Mesenchymal stem cell (in vitro differentiated cells and primary cell): ENCODE data around the gene SAMD4A.

ENCODE experiments used
- DNase-seq: peaks from one replicate; pipeline ENCODE4 v3.0.0-alpha.2; 2013
- H2AFZ ChIP-seq: one replicate; pipeline ENCODE4 v1.6.1; 2013; ENCODE audit warnings: low read depth, mild to moderate bottlenecking, control low read depth, inconsistent platforms, low read length, moderate library complexity
- H2AK5ac ChIP-seq: 2 replicates; pipeline ENCODE4 v1.6.1; 2013; ENCODE audit warnings: low read length, moderate library complexity, mild to moderate bottlenecking, inconsistent platforms; ENCODE audit not compliant: severe bottlenecking
- H2BK120ac ChIP-seq: one replicate; pipeline ENCODE4 v1.6.1; 2013; ENCODE audit warnings: low read depth, mild to moderate bottlenecking, inconsistent platforms, low read length, moderate library complexity
- H2BK12ac ChIP-seq, 2 experiments: one replicate each; pipeline ENCODE4 v1.6.1; 2013; ENCODE audit warnings: inconsistent platforms in 2 of 2, low read length in 2 of 2, mild to moderate bottlenecking in 2 of 2, moderate library complexity in 2 of 2, control low read depth in 1 of 2
- H2BK15ac ChIP-seq: one replicate; pipeline ENCODE4 v1.6.1; 2013; ENCODE audit warnings: mild to moderate bottlenecking, low read depth, inconsistent platforms; ENCODE audit not compliant: poor library complexity, severe bottlenecking
- H2BK5ac ChIP-seq: 2 replicates; pipeline ENCODE4 v1.6.1; 2013; ENCODE audit warnings: low read depth, mild to moderate bottlenecking, low read length, control low read depth, inconsistent platforms; ENCODE audit not compliant: poor library complexity, severe bottlenecking
- H3K14ac ChIP-seq, 2 experiments: one replicate each; pipeline ENCODE4 v1.6.1; 2013; ENCODE audit warnings: inconsistent platforms in 2 of 2, low read length in 2 of 2, control low read depth in 1 of 2, mild to moderate bottlenecking in 1 of 2, moderate library complexity in 1 of 2
- H3K18ac ChIP-seq, 2 experiments: one replicate each; pipeline ENCODE4 v1.6.1; 2013; ENCODE audit warnings: inconsistent platforms in 2 of 2, low read length in 2 of 2, control low read depth in 1 of 2, low read depth in 1 of 2, mild to moderate bottlenecking in 1 of 2
- H3K23ac ChIP-seq, 2 experiments: one replicate each; pipeline ENCODE4 v1.6.1; 2013; ENCODE audit warnings: inconsistent platforms in 2 of 2, low read length in 2 of 2, mild to moderate bottlenecking in 2 of 2, moderate library complexity in 2 of 2, control low read depth in 1 of 2
- H3K27ac ChIP-seq: 2 replicates; pipeline ENCODE4 v1.5.1; 2013; ENCODE audit warnings: mild to moderate bottlenecking, moderate library complexity, low read length, control low read depth, inconsistent platforms; ENCODE audit not compliant: poor library complexity, severe bottlenecking
- H3K27me3 ChIP-seq, 2 experiments: 2 replicates each; pipeline versions ENCODE4 v1.6.1 to v1.7.0; 2013; ENCODE audit warnings: low read length in 2 of 2, mild to moderate bottlenecking in 2 of 2, moderate library complexity in 2 of 2, control low read depth in 1 of 2, inconsistent platforms in 1 of 2; ENCODE audit not compliant: control insufficient read depth in 1 of 2, insufficient read depth in 1 of 2
- H3K36me3 ChIP-seq, 2 experiments: 2 replicates each; pipeline versions ENCODE4 v1.6.1 to v1.7.0; 2013; ENCODE audit warnings: low read length in 2 of 2, control low read depth in 1 of 2, inconsistent platforms in 1 of 2, low read depth in 1 of 2, mild to moderate bottlenecking in 1 of 2; ENCODE audit not compliant: insufficient read depth in 2 of 2, control insufficient read depth in 1 of 2
- H3K4ac ChIP-seq, 2 experiments: one replicate each; pipeline ENCODE4 v1.6.1; 2013; ENCODE audit warnings: inconsistent platforms in 2 of 2, low read length in 2 of 2, mild to moderate bottlenecking in 2 of 2, moderate library complexity in 2 of 2, control low read depth in 1 of 2, low read depth in 1 of 2
- H3K4me1 ChIP-seq: 2 replicates; pipeline ENCODE4 v1.6.1; 2013; ENCODE audit warnings: low read depth, low read length, control low read depth; ENCODE audit not compliant: control insufficient read depth, insufficient read depth
- H3K4me2 ChIP-seq: 2 replicates; pipeline ENCODE4 v1.6.1; 2013; ENCODE audit warnings: low read length, mild to moderate bottlenecking, inconsistent platforms; ENCODE audit not compliant: poor library complexity, severe bottlenecking
- H3K4me3 ChIP-seq, 2 experiments: 2 replicates each; pipeline versions ENCODE4 v1.5.1 to v1.7.0; 2013; ENCODE audit warnings: low read length in 2 of 2, mild to moderate bottlenecking in 2 of 2, control low read depth in 1 of 2, low read depth in 1 of 2; ENCODE audit not compliant: insufficient read depth in 1 of 2
- H3K79me1 ChIP-seq: replicated peaks from 2 replicates; pipeline ENCODE4 v1.6.1; 2013; ENCODE audit warnings: mild to moderate bottlenecking, control low read depth, low read length, inconsistent platforms; ENCODE audit not compliant: poor library complexity, severe bottlenecking
- H3K9ac ChIP-seq: 2 replicates; pipeline ENCODE4 v1.7.0; 2013; ENCODE audit warnings: mild to moderate bottlenecking, low read length, moderate library complexity
- H3K9me3 ChIP-seq: 2 replicates; pipeline ENCODE4 v1.7.0; 2013; ENCODE audit warnings: mild to moderate bottlenecking, low read length; ENCODE audit not compliant: control insufficient read depth
- H4K8ac ChIP-seq: one replicate; pipeline ENCODE4 v1.6.1; 2013; ENCODE audit warnings: inconsistent platforms, mild to moderate bottlenecking, low read length, moderate library complexity
- H4K91ac ChIP-seq: one replicate; pipeline ENCODE4 v1.6.1; 2013; ENCODE audit warnings: mild to moderate bottlenecking, low read length, inconsistent platforms
- WGBS: methylation state at CpG from one replicate; pipeline ENCODE4 v1.1.7; 2013; ENCODE audit warnings: mixed read lengths; 5-methylcytosine and 5-hydroxymethylcytosine counted together

The SAMD4A gene

GRCh38 chr14:54735424-54735823 is 168.5 kb downstream of the SAMD4A start:
- Histone ChIP-seq H3K79me1 (peaks cover 28% of the 10 kb centered on the region), H4K8ac (no peak overlapping the region), H3K36me3 (peaks cover 0 to 11% of the 10 kb centered on the region in 2 experiments), H3K9ac (no peak overlapping the region), H2AFZ (no peak overlapping the region), H3K9me3 (no peaks in the 10 kb centered on the region), H4K91ac (no peak overlapping the region), H3K4me2 (no peak overlapping the region), H2AK5ac (no peak overlapping the region), H2BK15ac (no peak overlapping the region), H3K4ac (peak overlapping the region in 1 of 2 experiments; percentile 42), H2BK12ac (peak overlapping the region in 1 of 2 experiments; percentile 71), H3K27me3 (no peaks in the 10 kb centered on the region), H3K14ac (no peak overlapping the region), H3K27ac (no peak overlapping the region), H3K18ac (no peak overlapping the region), H2BK120ac (no peak overlapping the region), H2BK5ac (no peak overlapping the region), H3K4me1 (no peaks in the 10 kb centered on the region), H3K23ac (no peak overlapping the region), H3K4me3 (no peak overlapping the region)
- DNase-seq = no peak
- 95% methylated on average over 3 of the region's 3 CpGs for WGBS

GRCh38 chr14:54737132-54737711 is 170.3 kb downstream of the SAMD4A start:
- DNase-seq = peak; percentile 76
- peaks cover 8 to 16% of the 10 kb centered on the region in 2 experiments for H3K36me3 ChIP-seq
- H3K79me1 ChIP-seq = peaks cover 39% of the 10 kb centered on the region
- no peak overlapping the region for H3K27ac ChIP-seq
- no peak overlapping the region for H3K9ac ChIP-seq
- H2BK120ac ChIP-seq = no peak overlapping the region
- H2AFZ ChIP-seq = no peak overlapping the region
- no peaks in the 10 kb centered on the region for H3K27me3 ChIP-seq
- H2BK12ac ChIP-seq = peak overlapping the region in 1 of 2 experiments; percentile 32
- no peak overlapping the region for H2AK5ac ChIP-seq
- no peaks in the 10 kb centered on the region for H3K9me3 ChIP-seq
- no peak overlapping the region for H4K8ac ChIP-seq
- no peak overlapping the region for H4K91ac ChIP-seq
- no peak overlapping the region for H3K4me2 ChIP-seq
- no peak overlapping the region for H2BK5ac ChIP-seq
- H3K14ac ChIP-seq = no peak overlapping the region
- H3K23ac ChIP-seq = no peak overlapping the region
- no peak overlapping the region for H3K4ac ChIP-seq
- 100% methylated on average over 3 of the region's 5 CpGs for WGBS
- H2BK15ac ChIP-seq = peak overlapping the region; percentile 13
- no peaks in the 10 kb centered on the region for H3K4me1 ChIP-seq
- peak overlapping the region in 1 of 2 experiments; percentile 28 for H3K18ac ChIP-seq
- no peak overlapping the region for H3K4me3 ChIP-seq

DNA sequence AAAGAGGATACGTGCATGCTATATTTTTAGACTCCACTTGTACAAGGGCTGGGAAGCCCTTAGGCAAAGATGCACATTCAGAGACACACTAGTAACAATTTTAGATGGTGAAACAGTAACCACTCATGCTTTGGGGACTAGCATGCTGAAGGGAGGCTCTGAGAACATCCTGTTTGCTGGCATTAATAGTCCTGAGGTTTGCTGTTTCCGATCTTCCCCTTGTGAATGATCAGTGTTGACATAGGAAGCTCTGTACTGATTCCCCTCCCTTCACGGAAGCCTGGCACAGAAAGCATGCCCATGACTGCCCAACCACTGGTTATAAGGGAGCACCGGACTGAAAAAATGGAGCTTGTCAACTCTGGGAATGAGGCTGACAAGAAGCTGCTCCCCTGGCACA is 171.1 kb downstream of the SAMD4A start:
- 97% methylated on average over 4 of the region's 4 CpGs for WGBS
- no peak for DNase-seq
- Histone ChIP-seq H3K9ac (no peak overlapping the region), H3K4ac (no peak overlapping the region), H4K8ac (no peak overlapping the region), H3K4me2 (no peak overlapping the region), H3K4me1 (no peaks in the 10 kb centered on the region), H3K79me1 (peaks cover 44% of the 10 kb centered on the region), H4K91ac (no peak overlapping the region), H2AK5ac (no peak overlapping the region), H3K27me3 (no peaks in the 10 kb centered on the region), H2BK12ac (no peak overlapping the region), H3K36me3 (peaks cover 8 to 17% of the 10 kb centered on the region in 2 experiments), H2BK5ac (no peak overlapping the region), H2BK120ac (no peak overlapping the region), H3K9me3 (no peaks in the 10 kb centered on the region), H3K4me3 (no peak overlapping the region), H2BK15ac (no peak overlapping the region), H3K18ac (no peak overlapping the region), H3K14ac (no peak overlapping the region), H2AFZ (no peak overlapping the region), H3K27ac (no peak overlapping the region), H3K23ac (no peak overlapping the region)

GRCh38 chr14:54739514-54739913 is 172.6 kb downstream of the SAMD4A start:
- H2BK12ac ChIP-seq = no peak overlapping the region
- no peak overlapping the region for H3K9ac ChIP-seq
- no peak overlapping the region for H3K14ac ChIP-seq
- H2AK5ac ChIP-seq = no peak overlapping the region
- H3K23ac ChIP-seq = no peak overlapping the region
- no peak overlapping the region for H2BK15ac ChIP-seq
- H3K18ac ChIP-seq = no peak overlapping the region
- no peak for DNase-seq
- H2BK120ac ChIP-seq = no peak overlapping the region
- no peaks in the 10 kb centered on the region for H3K9me3 ChIP-seq
- no peaks in the 10 kb centered on the region for H3K27me3 ChIP-seq
- H3K4me1 ChIP-seq = no peaks in the 10 kb centered on the region
- H4K8ac ChIP-seq = no peak overlapping the region
- H3K27ac ChIP-seq = no peak overlapping the region
- no peak overlapping the region for H2BK5ac ChIP-seq
- 94% methylated on average over 6 of the region's 7 CpGs for WGBS
- no peak overlapping the region for H2AFZ ChIP-seq
- no peak overlapping the region for H3K4me3 ChIP-seq
- no peak overlapping the region for H3K4me2 ChIP-seq
- no peak overlapping the region for H4K91ac ChIP-seq
- peaks cover 46% of the 10 kb centered on the region for H3K79me1 ChIP-seq
- H3K36me3 ChIP-seq = peaks cover 13 to 24% of the 10 kb centered on the region in 2 experiments
- no peak overlapping the region for H3K4ac ChIP-seq
